H9 (cell line): ENCODE results near the gene SALL3. TPM values are rescaled to one million over a fixed set of nuclear protein-coding genes. Genes with fewer than 3 reads are reported as not detected.

Experiments
- DNase-seq: peaks from one replicate; pipeline ENCODE4 v3.0.0-alpha.2; 2017
- H2AFZ ChIP-seq: one replicate; pipeline ENCODE4 v1.6.1; 2013; ENCODE audit warnings: mild to moderate bottlenecking, low read length, control low read depth, moderate library complexity
- H2AK5ac ChIP-seq: 2 replicates; pipeline ENCODE4 v1.6.1; 2013; ENCODE audit warnings: low read length, control low read depth, mixed read lengths; ENCODE audit not compliant: insufficient read length
- H2BK120ac ChIP-seq: one replicate; pipeline ENCODE4 v1.6.1; 2013; ENCODE audit warnings: low read depth, mild to moderate bottlenecking, low read length, control low read depth, inconsistent platforms; ENCODE audit not compliant: poor library complexity, severe bottlenecking
- H2BK12ac ChIP-seq: 2 replicates; pipeline ENCODE4 v1.6.1; 2013; ENCODE audit warnings: low read length, control low read depth, mixed read lengths, low read depth; ENCODE audit not compliant: insufficient read length
- H2BK15ac ChIP-seq: 2 replicates; pipeline ENCODE4 v1.6.1; 2013; ENCODE audit warnings: low read depth, low read length, control low read depth
- H2BK20ac ChIP-seq: one replicate; pipeline ENCODE4 v1.6.1; 2013; ENCODE audit warnings: low read depth, mild to moderate bottlenecking, low read length, control low read depth, inconsistent platforms; ENCODE audit not compliant: poor library complexity, severe bottlenecking
- H2BK5ac ChIP-seq: 2 replicates; pipeline ENCODE4 v1.6.1; 2013; ENCODE audit warnings: low read length, control low read depth, mixed read lengths; ENCODE audit not compliant: insufficient read length
- H3K14ac ChIP-seq: 2 replicates; pipeline ENCODE4 v1.6.1; 2013; ENCODE audit warnings: low read length, control low read depth; ENCODE audit not compliant: insufficient read depth
- H3K18ac ChIP-seq: 2 replicates; pipeline ENCODE4 v1.6.1; 2013; ENCODE audit warnings: low read depth, mild to moderate bottlenecking, mixed read lengths, low read length, control low read depth; ENCODE audit not compliant: insufficient read length
- H3K23ac ChIP-seq: 2 replicates; pipeline ENCODE4 v1.6.1; 2013; ENCODE audit warnings: low read length, control low read depth, mixed read lengths, low read depth; ENCODE audit not compliant: insufficient read length
- H3K23me2 ChIP-seq: 2 replicates; pipeline ENCODE4 v1.6.1; 2013; ENCODE audit warnings: low read depth, mild to moderate bottlenecking, mixed read lengths, low read length, control low read depth; ENCODE audit not compliant: insufficient read length, poor library complexity, severe bottlenecking
- H3K27ac ChIP-seq: 2 replicates; pipeline ENCODE4 v1.5.1; 2013; ENCODE audit warnings: low read length, control low read depth, mixed read lengths, low read depth; ENCODE audit not compliant: insufficient read length
- H3K27me3 ChIP-seq: 2 replicates; pipeline ENCODE4 v1.6.1; 2013; ENCODE audit warnings: low read length, control low read depth, inconsistent platforms; ENCODE audit not compliant: insufficient read depth
- H3K4ac ChIP-seq: 2 replicates; pipeline ENCODE4 v1.6.1; 2013; ENCODE audit warnings: low read depth, mild to moderate bottlenecking, control low read depth, inconsistent platforms, low read length, moderate library complexity
- H3K4me1 ChIP-seq: 2 replicates; pipeline ENCODE4 v1.6.1; 2013; ENCODE audit warnings: low read length, control low read depth, inconsistent platforms; ENCODE audit not compliant: insufficient read depth
- H3K4me2 ChIP-seq: 2 replicates; pipeline ENCODE4 v1.6.1; 2013; ENCODE audit warnings: low read length, control low read depth, mixed read lengths; ENCODE audit not compliant: insufficient read length, insufficient read depth
- H3K56ac ChIP-seq: 2 replicates; pipeline ENCODE4 v1.6.1; 2013; ENCODE audit warnings: low read depth, mild to moderate bottlenecking, mixed read lengths, low read length, control low read depth; ENCODE audit not compliant: insufficient read length
- H3K79me1 ChIP-seq: 2 replicates; pipeline ENCODE4 v1.6.1; 2013; ENCODE audit warnings: low read depth, mild to moderate bottlenecking, moderate library complexity, low read length, control low read depth, inconsistent platforms; ENCODE audit not compliant: insufficient read depth, poor library complexity, severe bottlenecking
- H3K79me2 ChIP-seq: 2 replicates; pipeline ENCODE4 v1.6.1; 2013; ENCODE audit warnings: low read length, control low read depth, inconsistent platforms; ENCODE audit not compliant: insufficient read depth
- H3K9ac ChIP-seq: 2 replicates; pipeline ENCODE4 v1.6.1; 2013; ENCODE audit warnings: low read length, control low read depth, mixed read lengths; ENCODE audit not compliant: insufficient read length; ENCODE audit errors: extremely low read depth
- H3K9me3 ChIP-seq: one replicate; pipeline ENCODE4 v1.6.1; 2013; ENCODE audit warnings: low read depth, low read length, inconsistent platforms; ENCODE audit not compliant: control insufficient read depth
- H3T11ph ChIP-seq: one replicate; pipeline ENCODE4 v1.6.1; 2013; ENCODE audit warnings: mild to moderate bottlenecking, low read length, control low read depth, inconsistent platforms
- H4K20me1 ChIP-seq: one replicate; pipeline ENCODE4 v1.6.1; 2013; ENCODE audit not compliant: control insufficient read depth, insufficient read length, insufficient read depth
- H4K5ac ChIP-seq: 2 replicates; pipeline ENCODE4 v1.6.1; 2013; ENCODE audit warnings: low read depth, mild to moderate bottlenecking, mixed read lengths, low read length, control low read depth; ENCODE audit not compliant: insufficient read length
- H4K8ac ChIP-seq: replicated peaks from 2 replicates; pipeline ENCODE4 v1.6.1; 2013; ENCODE audit warnings: low read length, control low read depth, mixed read lengths, low read depth; ENCODE audit not compliant: insufficient read length
- H4K91ac ChIP-seq: 2 replicates; pipeline ENCODE4 v1.6.1; 2013; ENCODE audit warnings: low read depth, mild to moderate bottlenecking, moderate library complexity, mixed read lengths, low read length, control low read depth; ENCODE audit not compliant: insufficient read length
- H3K27ac Mint-ChIP-seq, 3 experiments: 2 replicates in 2 of 3; 3 replicates in 1 of 3; pipeline ENCODE4 v1.8.0; 2020 to 2021; ENCODE audit warnings: mixed read lengths in 3 of 3, mild to moderate bottlenecking in 1 of 3, moderate library complexity in 1 of 3
- H3K27me3 Mint-ChIP-seq: 2 replicates; pipeline ENCODE4 v1.8.0; 2021; ENCODE audit warnings: low read depth, mild to moderate bottlenecking, moderate library complexity, mixed read lengths
- H3K36me3 Mint-ChIP-seq, 3 experiments: 2 replicates in 2 of 3; 3 replicates in 1 of 3; pipeline ENCODE4 v1.8.0; 2020 to 2021; ENCODE audit warnings: low read depth in 3 of 3, mixed read lengths in 3 of 3; ENCODE audit not compliant: insufficient read depth in 1 of 3
- H3K4me1 Mint-ChIP-seq, 2 experiments: 2 replicates each; pipeline ENCODE4 v1.8.0; 2020; ENCODE audit warnings: mixed read lengths in 2 of 2
- H3K4me3 Mint-ChIP-seq, 2 experiments: 2 replicates in 1 of 2; 3 replicates in 1 of 2; pipeline ENCODE4 v1.8.0; 2020 to 2021; ENCODE audit warnings: mild to moderate bottlenecking in 2 of 2, mixed read lengths in 2 of 2, moderate library complexity in 1 of 2
- H3K9me3 Mint-ChIP-seq, 2 experiments: 2 replicates in 1 of 2; 3 replicates in 1 of 2; pipeline ENCODE4 v1.8.0; 2020; ENCODE audit warnings: mild to moderate bottlenecking in 2 of 2, mixed read lengths in 2 of 2, moderate library complexity in 1 of 2
- CTCF ChIP-seq: fragments of 200-600 bp; sonication (generic); conservative IDR thresholded peaks from 3 replicates; pipeline ENCODE4 v1.8.0; 2021; ENCODE audit warnings: antibody characterized with exemption, mild to moderate bottlenecking
- WGBS: extraction: QIAGEN DNeasy Blood & Tissue Kit; methylation state at CpG from one replicate; pipeline ENCODE4 v1.1.7; 2013; ENCODE audit warnings: missing lambda C conversion rate, low lambda C conversion rate, mixed read lengths; ENCODE audit not compliant: insufficient read length; ENCODE audit errors: extremely low coverage; 5-methylcytosine and 5-hydroxymethylcytosine counted together
- total RNA-seq: library from RNA; stranded (reverse); gene quantifications from 2 replicates; pipeline ENCODE4 v1.2.1, GENCODE V29; 2021

Gene SALL3
- total RNA-seq, 1 experiment from 2014 or later: 52.4 TPM

DNA sequence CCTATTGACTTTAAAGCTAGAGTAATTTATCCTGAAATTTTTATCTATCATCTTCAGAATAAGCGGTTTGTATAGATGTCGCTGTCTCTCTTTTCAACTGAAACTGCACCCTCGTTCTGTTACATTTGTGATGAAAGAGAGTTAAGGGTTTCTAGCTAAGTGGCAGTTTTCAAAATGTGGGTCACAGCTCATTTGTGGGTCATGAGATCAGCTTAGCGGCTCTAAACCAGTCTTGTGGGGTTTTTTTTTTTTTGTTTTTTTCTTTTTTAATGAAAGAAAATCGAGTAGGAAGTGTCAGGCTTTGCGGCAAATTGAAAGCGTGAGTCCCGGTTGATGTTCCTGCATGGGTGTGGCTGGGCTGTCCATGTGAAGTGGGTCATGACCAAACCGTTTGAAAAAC lies 31.2 kb downstream of the SALL3 start:
- Histone ChIP-seq H4K91ac (no peak overlapping the region), H3K27me3 (no peaks in the 10 kb centered on the region), H2AK5ac (no peak overlapping the region), H2BK5ac (no peak overlapping the region), H4K20me1 (no peaks in the 10 kb centered on the region), H4K5ac (no peak overlapping the region), H3K4me2 (no peak overlapping the region), H3K9me3 (no peaks in the 10 kb centered on the region), H3K4ac (no peak overlapping the region), H3K4me1 (no peaks in the 10 kb centered on the region), H4K8ac (no peak overlapping the region), H3K56ac (no peak overlapping the region), H3K23ac (no peak overlapping the region), H3K9ac (no peak overlapping the region), H3K23me2 (no peaks in the 10 kb centered on the region), H3T11ph (no peak overlapping the region), H2BK12ac (no peak overlapping the region), H2BK15ac (no peak overlapping the region), H3K18ac (no peak overlapping the region), H3K27ac (no peak overlapping the region), H2BK120ac (no peak overlapping the region), H3K79me1 (no peaks in the 10 kb centered on the region), H3K14ac (no peak overlapping the region), H2AFZ (no peak overlapping the region), H2BK20ac (no peak overlapping the region), H3K79me2 (no peaks in the 10 kb centered on the region)
- H3K9me3 Mint-ChIP-seq: no peaks in the 10 kb centered on the region; a peak in 1 of 5 replicates
- TF ChIP-seq CTCF: no peak
- H3K27me3 Mint-ChIP-seq: no peaks in the 10 kb centered on the region; the same call in 1 of the 2 replicates
- H3K4me3 Mint-ChIP-seq: no peak overlapping the region
- H3K36me3 Mint-ChIP-seq: peaks cover 0 to 3% (median 2%) of the 10 kb centered on the region in 3 experiments; a peak in 1 of 7 replicates
- no peak overlapping the region for H3K27ac Mint-ChIP-seq
- no CpG with 5 or more reads among the region's 9 CpGs for WGBS
- DNase-seq: no peak
- H3K4me1 Mint-ChIP-seq: no peaks in the 10 kb centered on the region
